Stomach (tissue), 4 donors: ENCODE results near the gene TAF11.

Experiments used
- CTCF ChIP-seq, 7 experiments: fragments of 450-650 bp in 4 of 7; fragments of 200-600 bp in 3 of 7; sonication (generic) in 3 of 7; IDR thresholded peaks; one replicate each; pipeline ENCODE4 v1.5.1; 2016 to 2019; ENCODE audit warnings: antibody characterized with exemption in 7 of 7, control low read depth in 2 of 7, mild to moderate bottlenecking in 1 of 7
- EP300 ChIP-seq: sonication (generic); formaldehyde crosslinking; IDR thresholded peaks from one replicate; pipeline ENCODE4 v1.6.1; 2017; ENCODE audit warnings: antibody characterized with exemption

GRCh38 chr6:34836451-34836850, 51.4 kb downstream of the TAF11 start:
- no peak for TF ChIP-seq EP300
- no peak for TF ChIP-seq CTCF (IDR thresholded peaks at IDR 0.05)
